ENCODE data around the gene CYB5D1. TPM values are rescaled to one million over a fixed set of nuclear protein-coding genes. Genes with fewer than 3 reads are reported as not detected.
"Not testable (repeated sequence)": the region's sequence is repeated elsewhere in the genome, so short reads cannot be mapped to it uniquely, and the experiment has no call there.

Gene CYB5D1
- total RNA-seq: 10 to 100 TPM in 2 of 5 experiments, 1 to 10 TPM in 3; 8.4 to 14.2 (median 9.5) TPM
- 1 to 10 TPM; 7.5 to 7.9 TPM for polyA plus RNA-seq
- 10.0 reads per million, percentile 35 among the genes with 10 or more reads in this experiment for total RNA-seq

GRCh38 chr17:7857713-7858521 is at the start of gene CYB5D1:
CYB5D1 (plus strand) TSS chr17:7858003; CDS start chr17:7858135, 132 bp downstream.
- peaks cover 2 to 9% (median 4%) of the 10 kb centered on the region in 5 donors for H3K36me3 Mint-ChIP-seq
- H3K27me3 Mint-ChIP-seq: no peaks in the 10 kb centered on the region
- peaks cover 5 to 18% (median 9%) of the 10 kb centered on the region in 7 donors for H3K4me1 Mint-ChIP-seq
- CTCF ChIA-PET: interaction anchor here (0.8 to 1.3 kb wide), 13 partner anchors 16 to 202 kb away, joined by 3 to 10 read pairs (median 4); partner anchors contain the start of genes CNTROB, KDM6B and TRAPPC1
- peak within 1 kb of the TSS in 1 of 9 donors; percentile 67 for H3K27ac Mint-ChIP-seq
- DNase-seq (peak; percentile 70 to 95 (median 92)), ATAC-seq (peak; percentile 68)
- Histone ChIP-seq H3K4me1 (ENCODE audit: control insufficient read depth in 2 of 2, insufficient read depth in 2 of 2, low read length in 2 of 2) (peaks cover 24 to 28% of the 10 kb centered on the region in 2 donors), H3K27ac (ENCODE audit: low read depth, low read length) (peak within 1 kb of the TSS; percentile 83), H3K36me3 (ENCODE audit: control insufficient read depth in 2 of 3, insufficient read depth in 3 of 3, low read length in 3 of 3) (peaks cover 0 to 3% (median 1%) of the 10 kb centered on the region in 3 experiments), H3K9me3 (ENCODE audit: control insufficient read depth in 2 of 3, low read length in 3 of 3) (no peaks in the 10 kb centered on the region), H3K27me3 (ENCODE audit: control insufficient read depth in 2 of 2, insufficient read depth in 2 of 2, low read length in 2 of 2) (no peaks in the 10 kb centered on the region), H3K4me3 (ENCODE audit: low read length) (peak within 1 kb of the TSS; percentile 70)
- intact Hi-C loops (cut with micrococcal nuclease): loop anchor here (1.0 to 5.0 kb wide), 16 partner anchors 14 to 619 kb away; partner anchors contain the start of genes CNTROB (in 2 of the 2), WRAP53 (in 2 of the 2), ALOXE3 (in 1 of the 2) and KDM6B (in 1 of the 2)
- H3K4me3 Mint-ChIP-seq: no peak within 1 kb of the TSS
- POLR2A ChIA-PET: interaction anchor here (0.6 to 2.9 kb wide), 22 partner anchors 9 to 639 kb away, joined by 3 to 83 read pairs (median 4); partner anchors contain the start of genes CHD3, CNTROB, DLG4 and KDM6B
- H3K9me3 Mint-ChIP-seq: no peaks in the 10 kb centered on the region

GRCh38 chr17:7809086-7809790 is 48.6 kb upstream of the CYB5D1 start:
- no peaks in the 10 kb centered on the region for H3K27me3 ChIP-seq (ENCODE audit: control insufficient read depth in 2 of 2, insufficient read depth in 2 of 2, low read length in 2 of 2)
- peaks cover 0 to 23% (median 7%) of the 10 kb centered on the region in 5 donors for H3K27me3 Mint-ChIP-seq
- H3K4me3 Mint-ChIP-seq: no peak overlapping the region
- H3K9me3 ChIP-seq (ENCODE audit: control insufficient read depth in 2 of 3, low read length in 3 of 3): no peaks in the 10 kb centered on the region
- POLR2A ChIA-PET: no interaction called here
- intact Hi-C loops (cut with micrococcal nuclease): no loop called here
- no peak overlapping the region for H3K4me3 ChIP-seq (ENCODE audit: low read length)
- no peaks in the 10 kb centered on the region for H3K36me3 Mint-ChIP-seq
- CTCF ChIA-PET: no interaction called here
- H3K27ac Mint-ChIP-seq: no peak overlapping the region
- peaks cover 0 to 4% of the 10 kb centered on the region in 2 donors for H3K4me1 ChIP-seq (ENCODE audit: control insufficient read depth in 2 of 2, insufficient read depth in 2 of 2, low read length in 2 of 2)
- no peak for ATAC-seq
- DNase-seq: no peak
- H3K4me1 Mint-ChIP-seq: peaks cover 0 to 10% (median 8%) of the 10 kb centered on the region in 7 donors
- peaks cover 0 to 2% (median 0%) of the 10 kb centered on the region in 11 donors for H3K9me3 Mint-ChIP-seq
- H3K36me3 ChIP-seq (ENCODE audit: control insufficient read depth in 2 of 3, insufficient read depth in 3 of 3, low read length in 3 of 3): no peaks in the 10 kb centered on the region
- H3K27ac ChIP-seq (ENCODE audit: low read depth, low read length): no peak overlapping the region

- CTCF ChIA-PET; intact Hi-C loops (cut with micrococcal nuclease): not testable (repeated sequence)
These were observed 47.9 kb upstream of the CYB5D1 start for GRCh38 chr17:7809791-7810343.

GRCh38 chr17:7811251-7811650 is 46.6 kb upstream of the CYB5D1 start:
- peaks cover 0 to 14% (median 0%) of the 10 kb centered on the region in 5 donors for H3K27me3 Mint-ChIP-seq
- intact Hi-C loops (cut with micrococcal nuclease): no loop called here

More at GRCh38 chr17:7809791-7810343, 47.9 kb upstream of the CYB5D1 start:
- H3K27ac Mint-ChIP-seq; POLR2A ChIA-PET; H3K36me3 Mint-ChIP-seq; H3K27me3 ChIP-seq (ENCODE audit: control insufficient read depth in 2 of 2, insufficient read depth in 2 of 2, low read length in 2 of 2); H3K9me3 Mint-ChIP-seq; H3K27ac ChIP-seq (ENCODE audit: low read depth, low read length); ATAC-seq; H3K4me1 Mint-ChIP-seq; H3K36me3 ChIP-seq (ENCODE audit: control insufficient read depth in 2 of 3, insufficient read depth in 3 of 3, low read length in 3 of 3); H3K4me3 ChIP-seq (ENCODE audit: low read length); H3K9me3 ChIP-seq (ENCODE audit: control insufficient read depth in 2 of 3, low read length in 3 of 3); DNase-seq; H3K4me1 ChIP-seq (ENCODE audit: control insufficient read depth in 2 of 2, insufficient read depth in 2 of 2, low read length in 2 of 2); H3K4me3 Mint-ChIP-seq: not testable (repeated sequence)
- peaks cover 0 to 19% (median 6%) of the 10 kb centered on the region in 5 donors for H3K27me3 Mint-ChIP-seq

GRCh38 chr17:7814969-7815368 is 42.8 kb upstream of the CYB5D1 start:
- Mint-ChIP-seq H3K36me3 (no peaks in the 10 kb centered on the region), H3K9me3 (no peaks in the 10 kb centered on the region), H3K4me1 (peaks cover 0 to 10% (median 8%) of the 10 kb centered on the region in 7 donors), H3K4me3 (no peak overlapping the region), H3K27ac (no peak overlapping the region), H3K27me3 (peaks cover 0 to 4% (median 0%) of the 10 kb centered on the region in 5 donors)
- ATAC-seq: no peak
- Histone ChIP-seq H3K4me3 (ENCODE audit: low read length) (no peak overlapping the region), H3K4me1 (ENCODE audit: control insufficient read depth in 2 of 2, insufficient read depth in 2 of 2, low read length in 2 of 2) (peaks cover 0 to 4% of the 10 kb centered on the region in 2 donors), H3K9me3 (ENCODE audit: control insufficient read depth in 2 of 3, low read length in 3 of 3) (no peaks in the 10 kb centered on the region), H3K27me3 (ENCODE audit: control insufficient read depth in 2 of 2, insufficient read depth in 2 of 2, low read length in 2 of 2) (no peaks in the 10 kb centered on the region), H3K36me3 (ENCODE audit: control insufficient read depth in 2 of 3, insufficient read depth in 3 of 3, low read length in 3 of 3) (no peaks in the 10 kb centered on the region), H3K27ac (ENCODE audit: low read depth, low read length) (no peak overlapping the region)
- ChIA-PET POLR2A (no interaction called here), CTCF (no interaction called here)
- no peak for DNase-seq
- intact Hi-C loops (cut with micrococcal nuclease): no loop called here

More at GRCh38 chr17:7811251-7811650, 46.6 kb upstream of the CYB5D1 start:
- Histone ChIP-seq H3K27ac (ENCODE audit: low read depth, low read length) (no peak overlapping the region), H3K9me3 (ENCODE audit: control insufficient read depth in 2 of 3, low read length in 3 of 3) (no peaks in the 10 kb centered on the region), H3K4me1 (ENCODE audit: control insufficient read depth in 2 of 2, insufficient read depth in 2 of 2, low read length in 2 of 2) (peaks cover 0 to 4% of the 10 kb centered on the region in 2 donors), H3K36me3 (ENCODE audit: control insufficient read depth in 2 of 3, insufficient read depth in 3 of 3, low read length in 3 of 3) (no peaks in the 10 kb centered on the region), H3K27me3 (ENCODE audit: control insufficient read depth in 2 of 2, insufficient read depth in 2 of 2, low read length in 2 of 2) (no peaks in the 10 kb centered on the region), H3K4me3 (ENCODE audit: low read length) (no peak overlapping the region)
- DNase-seq (peak in 1 of 9 donors; percentile 16), ATAC-seq (no peak)
- no peak overlapping the region for H3K4me3 Mint-ChIP-seq
- peaks cover 0 to 2% (median 0%) of the 10 kb centered on the region in 11 donors for H3K9me3 Mint-ChIP-seq
- no peaks in the 10 kb centered on the region for H3K36me3 Mint-ChIP-seq
- H3K27ac Mint-ChIP-seq: no peak overlapping the region
- ChIA-PET POLR2A (no interaction called here), CTCF (interaction anchor here (0.6 to 0.9 kb wide), 2 partner anchors 11 to 225 kb away, joined by 3 to 4 read pairs; no protein-coding TSS in a partner anchor)
- H3K4me1 Mint-ChIP-seq: peaks cover 0 to 10% (median 8%) of the 10 kb centered on the region in 7 donors

- no peaks in the 10 kb centered on the region for H3K27me3 ChIP-seq (ENCODE audit: control insufficient read depth in 2 of 2, insufficient read depth in 2 of 2, low read length in 2 of 2)
- intact Hi-C loops (cut with micrococcal nuclease): no loop called here
- Mint-ChIP-seq H3K36me3 (no peaks in the 10 kb centered on the region), H3K4me1 (no peaks in the 10 kb centered on the region), H3K27me3 (peaks cover 0 to 4% (median 0%) of the 10 kb centered on the region in 5 donors), H3K4me3 (no peak overlapping the region), H3K9me3 (no peaks in the 10 kb centered on the region), H3K27ac (no peak overlapping the region)
- no peaks in the 10 kb centered on the region for H3K4me1 ChIP-seq (ENCODE audit: control insufficient read depth in 2 of 2, insufficient read depth in 2 of 2, low read length in 2 of 2)
- ATAC-seq (no peak), DNase-seq (no peak)
- POLR2A ChIA-PET: no interaction called here
- H3K36me3 ChIP-seq (ENCODE audit: control insufficient read depth in 2 of 3, insufficient read depth in 3 of 3, low read length in 3 of 3): no peaks in the 10 kb centered on the region
- no peaks in the 10 kb centered on the region for H3K9me3 ChIP-seq (ENCODE audit: control insufficient read depth in 2 of 3, low read length in 3 of 3)
- no peak overlapping the region for H3K4me3 ChIP-seq (ENCODE audit: low read length)
- CTCF ChIA-PET: interaction anchor here (0.8 to 1.3 kb wide), 2 partner anchors 16 to 172 kb away, joined by 3 to 4 read pairs; no protein-coding TSS in a partner anchor
- no peak overlapping the region for H3K27ac ChIP-seq (ENCODE audit: low read depth, low read length)
These were observed 40.7 kb upstream of the CYB5D1 start for GRCh38 chr17:7816926-7817642.
